22Rv1 (cell line): ENCODE measurements around the gene PCDHB10.
"Not testable (repeated sequence)": the region's sequence is repeated elsewhere in the genome, so short reads cannot be mapped to it uniquely, and the experiment has no call there.

Experiments used
- H3K27ac ChIP-seq: fragments of 450-650 bp; 2 replicates; pipeline ENCODE4 v1.5.1; 2017
- CTCF ChIP-seq: fragments of 450-650 bp; IDR thresholded peaks from 2 replicates; pipeline ENCODE4 v1.5.1; 2017; ENCODE audit warnings: mild to moderate bottlenecking
- ZFX ChIP-seq: fragments of 450-650 bp; IDR thresholded peaks from 2 replicates; pipeline ENCODE4 v1.6.1; 2017; ENCODE audit warnings: antibody characterized with exemption, borderline replicate concordance

Gene PCDHB10

GRCh38 chr5:141213656-141214339, 21.6 kb downstream of the PCDHB10 start, which contains the start of gene PCDHB13:
TSS of gene PCDHB13 (plus strand) at chr5:141213919. CDS start at chr5:141214124, 205 bp downstream.
- peak; percentile 78 for TF ChIP-seq CTCF
- not testable (repeated sequence) for H3K27ac ChIP-seq

- H3K27ac ChIP-seq: not testable (repeated sequence)
Observed at GRCh38 chr5:141214583-141214982, 22.4 kb downstream of the PCDHB10 start.

GRCh38 chr5:141215504-141215903, 23.4 kb downstream of the PCDHB10 start:
- not testable (repeated sequence) for H3K27ac ChIP-seq

- H3K27ac ChIP-seq: not testable (repeated sequence)
Observed at GRCh38 chr5:141216035-141216434, 23.9 kb downstream of the PCDHB10 start.

- H3K27ac ChIP-seq: no peak within 1 kb of the TSS
- TF ChIP-seq CTCF: peak; percentile 73
- no peak for TF ChIP-seq ZFX
Observed at GRCh38 chr5:141223112-141223783, 31.1 kb downstream of the PCDHB10 start, which contains the start of gene PCDHB14. TSS of gene PCDHB14 (plus strand) at chr5:141223343. CDS start at chr5:141223506, 163 bp downstream.

- H3K27ac ChIP-seq: not testable (repeated sequence)
Observed at GRCh38 chr5:141224844-141225243, 32.7 kb downstream of the PCDHB10 start.

GRCh38 chr5:141225421-141225820, 33.3 kb downstream of the PCDHB10 start:
- H3K27ac ChIP-seq: not testable (repeated sequence)

- H3K27ac ChIP-seq: no peak overlapping the region
- TF ChIP-seq CTCF (peak; percentile 92), ZFX (no peak)
Observed at GRCh38 chr5:141234109-141234667, 42.0 kb downstream of the PCDHB10 start.

- not testable (repeated sequence) for H3K27ac ChIP-seq
Observed at GRCh38 chr5:141235922-141236321, 43.8 kb downstream of the PCDHB10 start.

- no peak overlapping the region for H3K27ac ChIP-seq
- TF ChIP-seq ZFX: no peak
- TF ChIP-seq CTCF: no peak
Observed at GRCh38 chr5:141236516-141237313, 44.6 kb downstream of the PCDHB10 start.
